GM21619 (cell line): ENCODE data around the gene CFAP54.
"Not testable (repeated sequence)": the region's sequence is repeated elsewhere in the genome, so short reads cannot be mapped to it uniquely, and the experiment has no call there.

Experiments
- ATAC-seq: cut with Tn5 transposase; IDR thresholded peaks from one replicate; pipeline ENCODE4 v1.9.1; 2021; ENCODE audit not compliant: unreplicated experiment

CFAP54 gene

GRCh38 chr12:96720363-96720705 is 231.0 kb downstream of the CFAP54 start:
- ATAC-seq, result peak; percentile 70

- not testable (repeated sequence) for ATAC-seq
Measured at GRCh38 chr12:96729466-96729865, 240.1 kb downstream of the CFAP54 start.

GRCh38 chr12:96729886-96730285 is 240.5 kb downstream of the CFAP54 start:
- no peak for ATAC-seq

- no peak for ATAC-seq
Measured at GRCh38 chr12:96743606-96744005, 254.2 kb downstream of the CFAP54 start.

- ATAC-seq, result no peak
Measured at GRCh38 chr12:96749999-96750398, 260.6 kb downstream of the CFAP54 start.

- no peak for ATAC-seq
Measured at GRCh38 chr12:96751626-96752025, 262.2 kb downstream of the CFAP54 start.

- ATAC-seq, result no peak
Measured at GRCh38 chr12:96752211-96752610, 262.8 kb downstream of the CFAP54 start.

GRCh38 chr12:96766232-96766631 is 276.9 kb downstream of the CFAP54 start:
- ATAC-seq, result no peak

- ATAC-seq, result no peak
Measured at GRCh38 chr12:96769400-96769799, 280.0 kb downstream of the CFAP54 start.

- ATAC-seq, result no peak
Measured at GRCh38 chr12:96770219-96771102, 281.1 kb downstream of the CFAP54 start.

GRCh38 chr12:96773031-96773430 is 283.7 kb downstream of the CFAP54 start:
- no peak for ATAC-seq

GRCh38 chr12:96774496-96775256 is 285.3 kb downstream of the CFAP54 start:
- no peak for ATAC-seq

GRCh38 chr12:96776908-96777307 is 287.5 kb downstream of the CFAP54 start:
- no peak for ATAC-seq

- ATAC-seq, result no peak
Measured at GRCh38 chr12:96780330-96780729, 291.0 kb downstream of the CFAP54 start.

GRCh38 chr12:96786791-96787190 is 297.4 kb downstream of the CFAP54 start:
- ATAC-seq, result no peak

GRCh38 chr12:96803969-96804368 is 314.6 kb downstream of the CFAP54 start:
- ATAC-seq, result no peak

- ATAC-seq, result no peak
Measured at GRCh38 chr12:96806272-96806671, 316.9 kb downstream of the CFAP54 start.

GRCh38 chr12:96807741-96808140 is 318.4 kb downstream of the CFAP54 start:
- no peak for ATAC-seq

- ATAC-seq, result no peak
Measured at GRCh38 chr12:96808587-96808986, 319.2 kb downstream of the CFAP54 start.

GRCh38 chr12:96809522-96809921 is 320.1 kb downstream of the CFAP54 start:
- no peak for ATAC-seq

- ATAC-seq, result no peak
Measured at GRCh38 chr12:96810057-96810456, 320.7 kb downstream of the CFAP54 start.

- no peak for ATAC-seq
Measured at GRCh38 chr12:96810477-96810876, 321.1 kb downstream of the CFAP54 start.
